HAP-1 (cell line): ENCODE results near the gene MIPEP.

Experiments
- DNase-seq, 2 experiments: peaks; one replicate each; pipeline ENCODE4 v3.0.0-alpha.2; 2016 to 2020; ENCODE audit warnings: low spot score in 2 of 2
- H3K27me3 ChIP-seq: fragments of 250-450 bp; sonication (Bioruptor Pico); 2 replicates; pipeline ENCODE4 v1.5.1; 2020; ENCODE audit warnings: low read depth, mild to moderate bottlenecking, moderate library complexity
- H3K36me3 ChIP-seq: fragments of 250-450 bp; sonication (Bioruptor Pico); replicated peaks from 2 replicates; pipeline ENCODE4 v1.5.1; 2020; ENCODE audit warnings: mild to moderate bottlenecking
- H3K4me1 ChIP-seq: fragments of 250-450 bp; sonication (Bioruptor Pico); 2 replicates; pipeline ENCODE4 v1.5.1; 2020; ENCODE audit warnings: mild to moderate bottlenecking
- H3K4me3 ChIP-seq: fragments of 250-450 bp; sonication (Bioruptor Pico); 2 replicates; pipeline ENCODE4 v1.5.1; 2020; ENCODE audit warnings: mild to moderate bottlenecking, moderate library complexity
- H3K9me3 ChIP-seq: fragments of 250-450 bp; sonication (Bioruptor Pico); 2 replicates; pipeline ENCODE4 v1.5.1; 2020; ENCODE audit warnings: mild to moderate bottlenecking, moderate library complexity
- in situ Hi-C: fragments of 300-500 bp; cut with MboI; formaldehyde crosslinking; loops from 3 replicates; pipeline ENCODE4 v1.14.3; 2020; ENCODE audit warnings: low sequenced_read_pairs, inconsistent platforms, mixed read lengths

Gene MIPEP

DNA sequence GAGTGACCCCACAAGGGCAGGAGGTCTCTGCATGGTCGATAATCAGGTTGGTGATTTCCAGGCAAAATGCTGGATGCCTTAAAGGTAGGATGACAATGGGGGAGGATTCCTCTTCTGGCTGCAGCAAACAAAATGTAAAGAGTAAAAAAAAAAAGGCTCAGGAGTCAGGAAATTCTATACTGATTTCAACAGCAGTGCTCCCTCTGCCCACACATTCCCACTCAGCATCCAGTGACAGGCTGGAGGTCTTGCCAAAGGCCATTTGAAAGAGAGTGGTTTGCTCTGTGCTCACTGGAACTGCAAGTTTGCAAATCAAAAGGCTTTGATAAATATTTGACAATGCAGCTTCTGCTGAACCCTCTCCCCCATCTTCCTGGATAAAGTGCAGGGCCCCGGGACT is 183.6 kb downstream of the MIPEP start:
- H3K4me3 ChIP-seq, result no peak overlapping the region
- H3K36me3 ChIP-seq, result no peaks in the 10 kb centered on the region
- in situ Hi-C loops, result no loop called here
- H3K4me1 ChIP-seq, result peaks cover 7% of the 10 kb centered on the region
- no peaks in the 10 kb centered on the region for H3K9me3 ChIP-seq
- no peak for DNase-seq
- no peaks in the 10 kb centered on the region for H3K27me3 ChIP-seq

DNA sequence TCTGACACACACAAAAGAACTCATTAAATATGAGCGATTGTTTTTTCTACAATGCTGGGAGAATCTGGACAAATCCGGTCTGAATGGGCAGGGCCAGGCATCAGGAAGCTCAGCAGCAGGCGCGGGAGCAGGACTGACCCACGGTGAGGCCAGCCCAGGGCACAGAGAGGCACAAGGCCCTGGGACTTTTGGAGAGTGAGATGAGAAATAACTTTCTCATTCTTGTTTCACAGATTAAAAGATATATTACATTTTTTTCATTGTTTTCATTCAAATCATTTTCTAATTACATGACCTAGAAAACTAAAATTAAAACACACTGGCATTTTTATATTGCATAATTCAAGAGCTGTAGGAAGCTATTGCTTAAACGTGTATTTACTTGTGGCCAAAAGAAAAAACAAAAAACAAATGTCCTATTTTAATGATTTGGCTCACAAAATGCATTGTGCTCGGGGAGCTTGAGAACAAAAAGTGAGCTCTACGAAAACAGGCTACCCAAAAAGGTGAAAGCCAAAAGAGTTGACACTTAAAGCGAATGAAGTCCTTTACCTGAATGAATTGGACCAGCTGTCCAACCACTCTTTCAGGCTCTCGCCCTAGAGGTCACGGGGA is 185.8 kb downstream of the MIPEP start:
- in situ Hi-C loops, result no loop called here
- H3K9me3 ChIP-seq, result no peaks in the 10 kb centered on the region
- peaks cover 7% of the 10 kb centered on the region for H3K4me1 ChIP-seq
- no peaks in the 10 kb centered on the region for H3K27me3 ChIP-seq
- no peaks in the 10 kb centered on the region for H3K36me3 ChIP-seq
- no peak overlapping the region for H3K4me3 ChIP-seq
- peak; percentile 7 to 58 for DNase-seq

DNA sequence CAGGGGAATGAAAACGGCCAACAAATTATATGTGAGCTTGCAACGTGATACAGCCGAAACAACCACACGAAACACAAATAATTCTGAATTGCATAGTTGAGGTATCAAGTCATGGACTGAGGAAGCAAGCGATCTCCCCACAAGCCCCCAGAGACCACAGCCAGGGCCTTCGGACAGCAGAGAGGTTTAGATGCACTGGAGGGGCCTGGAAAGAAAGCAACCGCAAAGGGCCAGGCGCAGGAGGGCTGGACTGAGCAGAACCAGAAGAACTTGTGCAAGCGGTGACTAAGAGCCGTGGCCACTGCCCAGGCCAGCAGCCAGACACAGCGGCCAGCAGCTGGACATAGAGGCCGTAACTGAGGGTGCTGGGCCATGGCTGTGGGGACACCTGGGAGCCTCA is 187.6 kb downstream of the MIPEP start:
- H3K4me3 ChIP-seq, result no peak overlapping the region
- no peaks in the 10 kb centered on the region for H3K27me3 ChIP-seq
- in situ Hi-C loops, result no loop called here
- no peak for DNase-seq
- peaks cover 7% of the 10 kb centered on the region for H3K4me1 ChIP-seq
- H3K9me3 ChIP-seq, result no peaks in the 10 kb centered on the region
- no peaks in the 10 kb centered on the region for H3K36me3 ChIP-seq

DNA sequence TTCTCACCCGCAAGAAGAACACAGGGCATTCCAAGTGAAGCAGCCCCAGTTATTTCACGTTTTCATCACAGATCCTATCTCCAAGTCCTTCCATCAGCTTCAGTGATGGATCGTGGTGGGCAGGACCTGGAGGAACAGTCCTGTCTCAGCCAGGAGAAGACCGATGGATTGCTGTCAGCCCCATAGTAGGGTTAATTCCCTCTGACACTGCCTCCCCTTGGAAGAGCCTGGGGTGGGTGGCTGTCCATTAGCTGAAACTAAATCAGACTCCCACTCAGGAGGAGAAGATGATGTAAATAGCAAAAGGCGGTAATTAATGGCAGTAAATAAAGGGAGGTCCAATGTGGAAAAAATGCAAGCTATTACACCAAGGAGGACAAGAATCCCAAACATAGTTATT is 188.0 kb downstream of the MIPEP start:
- no peak for DNase-seq
- no peaks in the 10 kb centered on the region for H3K9me3 ChIP-seq
- in situ Hi-C loops, result no loop called here
- H3K4me3 ChIP-seq, result no peak overlapping the region
- peaks cover 7% of the 10 kb centered on the region for H3K4me1 ChIP-seq
- H3K36me3 ChIP-seq, result no peaks in the 10 kb centered on the region
- no peaks in the 10 kb centered on the region for H3K27me3 ChIP-seq

DNA sequence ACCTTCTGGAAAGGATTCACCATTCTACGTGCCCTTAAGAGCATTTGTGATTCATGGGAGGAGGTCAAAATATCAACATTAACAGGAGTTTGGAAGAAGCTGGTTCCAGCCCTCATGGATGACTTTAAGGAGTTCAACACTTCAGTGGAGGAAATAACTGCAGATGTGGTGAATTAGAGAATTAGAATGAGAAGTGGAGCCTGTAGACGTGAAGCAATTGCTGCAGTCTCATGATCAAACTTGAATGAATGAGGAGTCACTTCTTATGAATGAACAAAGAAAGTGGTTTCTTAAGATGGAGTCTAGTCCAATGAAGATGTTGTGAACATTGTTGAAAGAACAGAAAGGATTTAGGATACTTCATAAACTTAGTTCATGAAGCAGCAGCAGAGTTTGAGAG is 189.9 kb downstream of the MIPEP start:
- no peak for DNase-seq

DNA sequence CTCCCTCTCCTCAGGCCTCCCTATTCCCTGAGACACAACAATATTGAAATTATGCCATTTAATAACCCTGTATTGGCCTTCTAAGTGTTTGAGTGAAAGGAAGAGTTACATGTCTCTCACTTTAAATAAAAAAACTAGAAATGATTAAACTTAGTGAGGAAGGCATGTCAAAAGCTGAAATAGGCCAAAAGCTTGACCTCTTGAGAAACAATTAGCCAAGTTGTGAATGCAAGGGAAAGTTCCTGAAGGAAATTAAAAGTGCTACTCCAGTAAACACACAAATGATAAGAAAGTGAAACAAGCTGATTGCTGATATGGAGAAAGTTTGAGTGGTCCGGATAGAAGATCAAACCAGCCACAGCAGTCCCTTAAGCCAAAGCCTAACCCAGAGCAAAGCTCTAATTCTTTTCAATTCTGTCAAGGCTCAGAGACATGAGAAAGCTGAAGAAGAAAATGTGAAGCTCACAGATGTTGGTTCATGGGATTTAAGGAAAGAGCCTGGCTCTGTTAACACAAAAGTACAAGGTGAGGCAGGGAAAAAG is 191.4 kb downstream of the MIPEP start:
- Histone ChIP-seq H3K4me1 (peaks cover 5% of the 10 kb centered on the region), H3K9me3 (no peaks in the 10 kb centered on the region), H3K36me3 (no peaks in the 10 kb centered on the region), H3K4me3 (no peak overlapping the region), H3K27me3 (no peaks in the 10 kb centered on the region)
- no peak for DNase-seq
- in situ Hi-C loops, result no loop called here

More for the DNA sequence above, 189.9 kb downstream of the MIPEP start:
- Histone ChIP-seq H3K36me3 (no peaks in the 10 kb centered on the region), H3K4me1 (peaks cover 7% of the 10 kb centered on the region), H3K27me3 (no peaks in the 10 kb centered on the region), H3K4me3 (no peak overlapping the region), H3K9me3 (no peaks in the 10 kb centered on the region)
- in situ Hi-C loops, result no loop called here

DNA sequence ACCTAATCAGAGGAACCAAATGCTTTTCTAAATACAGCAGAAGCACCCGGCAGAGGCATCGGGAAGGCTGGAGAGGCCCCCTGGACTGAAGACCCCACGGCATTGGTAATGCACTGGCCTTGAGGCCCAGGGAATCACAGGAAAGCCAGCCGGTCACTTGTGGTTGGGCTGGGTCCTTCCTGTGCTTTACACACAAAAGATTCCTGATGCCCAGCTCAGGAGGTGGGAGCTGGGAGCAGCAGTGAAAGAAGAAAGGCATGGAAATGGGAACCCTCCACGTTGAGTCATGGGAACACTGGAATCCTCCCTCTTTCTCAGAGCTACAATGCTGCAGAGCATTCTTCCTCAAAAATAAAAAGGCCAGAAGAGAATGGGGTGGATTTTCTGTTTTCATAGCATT is 192.6 kb downstream of the MIPEP start:
- Histone ChIP-seq H3K9me3 (no peaks in the 10 kb centered on the region), H3K27me3 (no peaks in the 10 kb centered on the region), H3K4me3 (no peak overlapping the region), H3K4me1 (peaks cover 4% of the 10 kb centered on the region), H3K36me3 (no peaks in the 10 kb centered on the region)
- in situ Hi-C loops, result no loop called here
- DNase-seq, result no peak

DNA sequence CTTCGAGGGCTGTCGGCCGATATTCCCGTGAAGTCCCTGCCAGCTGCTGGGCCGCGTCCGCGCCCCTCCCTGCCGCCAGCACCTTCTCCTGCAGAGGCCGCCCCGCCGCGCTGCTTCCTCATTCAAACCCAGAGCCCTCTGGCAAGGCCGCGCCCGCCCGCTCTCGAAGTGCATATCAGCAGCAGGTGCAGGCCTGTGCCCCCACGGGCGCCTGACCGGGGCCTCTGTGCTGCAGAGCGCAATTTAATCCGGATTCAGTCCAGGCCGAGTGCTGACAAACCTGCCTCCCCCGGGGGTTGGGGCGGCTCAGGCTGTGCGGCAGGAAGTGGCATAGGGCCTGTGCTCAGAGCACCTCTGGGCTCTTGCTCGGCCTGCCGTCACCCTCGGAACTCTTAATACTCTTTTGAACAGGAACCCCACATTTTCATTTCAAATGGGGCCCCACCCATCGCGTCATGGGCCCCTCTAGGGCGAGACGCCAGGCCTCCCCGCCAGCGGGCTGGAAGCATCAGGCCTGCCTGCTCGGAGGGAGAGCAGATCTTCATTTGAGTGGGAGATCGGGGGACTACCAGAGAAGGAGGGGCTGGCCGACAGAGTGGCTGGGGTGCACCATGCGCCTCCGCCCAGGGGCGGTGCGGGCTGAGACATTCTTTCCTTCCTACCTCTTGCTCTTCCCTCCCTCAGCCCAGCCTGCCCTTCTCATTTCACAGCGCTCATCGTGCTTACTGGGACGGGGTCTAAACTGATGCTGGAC is 193.3 kb downstream of the MIPEP start:
- Histone ChIP-seq H3K27me3 (no peaks in the 10 kb centered on the region), H3K4me1 (peaks cover 4% of the 10 kb centered on the region), H3K9me3 (no peaks in the 10 kb centered on the region), H3K4me3 (no peak overlapping the region), H3K36me3 (no peaks in the 10 kb centered on the region)
- DNase-seq, result no peak
- in situ Hi-C loops, result no loop called here

DNA sequence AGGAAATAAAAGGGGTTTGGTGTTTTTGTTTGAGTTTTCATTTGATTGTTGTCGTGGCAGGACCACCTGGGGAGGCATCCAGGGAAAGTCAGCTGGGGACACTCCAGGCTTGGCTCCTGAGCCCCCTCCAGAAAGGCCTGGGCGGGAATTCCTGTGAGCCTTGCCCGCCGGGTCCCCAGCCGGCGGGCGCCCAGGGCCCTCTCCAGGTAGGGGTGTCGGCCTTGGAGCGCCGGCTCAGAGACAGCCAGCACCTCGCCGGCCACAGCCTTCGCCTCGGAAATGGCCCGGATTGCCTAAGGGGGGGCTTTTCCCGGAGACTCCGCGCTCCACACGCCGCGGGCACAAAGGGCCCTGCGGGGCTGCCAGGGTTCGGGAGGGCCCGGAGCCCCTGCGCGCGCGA is 194.0 kb downstream of the MIPEP start:
- H3K27me3 ChIP-seq, result no peaks in the 10 kb centered on the region
- DNase-seq, result no peak
- H3K36me3 ChIP-seq, result no peaks in the 10 kb centered on the region
- no peak overlapping the region for H3K4me3 ChIP-seq
- in situ Hi-C loops, result no loop called here
- H3K4me1 ChIP-seq, result peaks cover 4% of the 10 kb centered on the region
- H3K9me3 ChIP-seq, result no peaks in the 10 kb centered on the region

DNA sequence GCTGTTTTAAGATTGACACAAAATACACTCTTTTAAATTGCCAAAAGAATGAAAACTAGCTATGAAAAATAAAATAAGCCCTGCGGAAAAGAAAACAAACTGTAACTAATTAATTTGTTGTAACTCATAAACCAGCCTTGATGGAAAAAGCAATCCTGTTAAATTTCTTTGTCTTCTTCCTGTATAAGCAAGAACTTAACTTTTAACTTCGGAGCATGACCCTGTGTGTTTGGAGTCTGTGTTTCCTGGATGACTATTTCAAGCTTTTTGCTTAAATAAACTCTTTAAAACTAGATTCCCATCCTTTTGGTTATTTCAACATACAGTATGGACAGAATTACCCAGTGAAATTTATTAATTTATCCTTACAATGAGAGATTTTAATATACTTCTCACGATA is 196.4 kb downstream of the MIPEP start:
- H3K9me3 ChIP-seq, result no peaks in the 10 kb centered on the region
- no peak overlapping the region for H3K4me3 ChIP-seq
- H3K27me3 ChIP-seq, result no peaks in the 10 kb centered on the region
- no peaks in the 10 kb centered on the region for H3K36me3 ChIP-seq
- DNase-seq, result no peak
- in situ Hi-C loops, result no loop called here
- H3K4me1 ChIP-seq, result peaks cover 4% of the 10 kb centered on the region

DNA sequence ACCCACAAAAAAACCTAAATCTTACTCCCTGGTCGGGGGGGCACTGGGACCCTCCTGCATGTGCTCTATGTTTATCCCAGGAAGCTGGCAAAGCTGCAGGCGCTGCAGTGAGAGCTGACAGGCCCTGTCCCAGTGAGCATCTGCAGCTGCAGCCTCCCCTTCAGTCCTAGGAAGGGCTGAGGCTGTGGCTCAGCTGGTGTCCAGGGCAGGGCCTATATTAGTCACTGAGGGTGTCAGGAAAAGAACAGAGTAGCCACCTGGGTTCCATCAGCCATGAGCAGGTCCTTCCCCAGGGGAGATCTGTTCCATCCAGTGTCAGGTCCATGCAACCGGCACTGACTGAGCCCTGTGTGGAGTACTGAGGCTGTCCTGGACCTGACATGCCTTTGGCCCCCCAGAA is 198.5 kb downstream of the MIPEP start:
- DNase-seq, result no peak
- Histone ChIP-seq H3K36me3 (no peaks in the 10 kb centered on the region), H3K4me3 (no peak overlapping the region), H3K9me3 (no peaks in the 10 kb centered on the region), H3K27me3 (no peaks in the 10 kb centered on the region), H3K4me1 (peaks cover 4% of the 10 kb centered on the region)
- in situ Hi-C loops, result no loop called here

DNA sequence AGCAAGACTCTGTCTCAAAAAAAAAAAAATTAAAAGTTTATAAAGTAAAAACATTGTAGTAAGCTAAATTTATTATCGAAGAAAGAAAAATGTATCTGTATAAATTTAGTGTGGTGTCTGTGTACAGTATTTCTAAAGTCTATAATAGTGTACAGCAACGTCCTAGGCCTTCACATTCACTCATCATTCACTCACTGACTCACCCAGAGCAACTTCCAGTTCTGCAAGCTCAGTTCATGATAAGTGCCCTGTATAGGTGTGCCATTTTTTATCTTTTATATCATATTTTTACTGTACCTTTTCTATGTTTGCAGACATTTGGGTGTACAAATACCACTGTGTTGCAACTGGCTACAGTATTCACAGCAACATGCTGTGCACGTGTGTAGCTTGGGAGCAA is 200.9 kb downstream of the MIPEP start:
- Histone ChIP-seq H3K4me3 (no peak overlapping the region), H3K4me1 (peaks cover 3% of the 10 kb centered on the region), H3K27me3 (peaks cover 2% of the 10 kb centered on the region; the same call in 1 of the 2 replicates), H3K9me3 (no peaks in the 10 kb centered on the region), H3K36me3 (no peaks in the 10 kb centered on the region)
- DNase-seq, result no peak
- in situ Hi-C loops, result no loop called here

DNA sequence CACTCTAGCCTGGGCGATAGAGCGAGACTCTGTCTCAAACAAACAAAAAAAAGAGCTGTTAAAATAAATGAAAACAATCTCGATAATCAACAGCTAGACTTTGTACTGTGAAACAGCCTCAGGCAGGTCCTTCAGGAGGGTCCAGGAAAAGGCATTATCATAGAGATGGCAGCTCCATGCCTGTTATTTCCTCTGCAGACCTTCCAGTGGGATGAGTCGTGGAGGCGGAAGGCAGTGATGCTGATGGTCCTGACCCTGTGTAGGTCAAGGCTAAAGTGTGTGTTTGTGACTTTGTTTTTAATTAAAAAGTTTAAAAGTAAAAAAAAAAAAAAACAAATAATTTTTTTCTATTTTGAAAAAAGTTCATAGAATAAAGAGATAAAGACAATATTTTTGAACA is 201.6 kb downstream of the MIPEP start:
- Histone ChIP-seq H3K36me3 (no peaks in the 10 kb centered on the region), H3K4me1 (no peaks in the 10 kb centered on the region), H3K9me3 (no peaks in the 10 kb centered on the region), H3K4me3 (no peak overlapping the region), H3K27me3 (peaks cover 2% of the 10 kb centered on the region; the same call in 1 of the 2 replicates)
- DNase-seq, result no peak
- in situ Hi-C loops, result no loop called here

DNA sequence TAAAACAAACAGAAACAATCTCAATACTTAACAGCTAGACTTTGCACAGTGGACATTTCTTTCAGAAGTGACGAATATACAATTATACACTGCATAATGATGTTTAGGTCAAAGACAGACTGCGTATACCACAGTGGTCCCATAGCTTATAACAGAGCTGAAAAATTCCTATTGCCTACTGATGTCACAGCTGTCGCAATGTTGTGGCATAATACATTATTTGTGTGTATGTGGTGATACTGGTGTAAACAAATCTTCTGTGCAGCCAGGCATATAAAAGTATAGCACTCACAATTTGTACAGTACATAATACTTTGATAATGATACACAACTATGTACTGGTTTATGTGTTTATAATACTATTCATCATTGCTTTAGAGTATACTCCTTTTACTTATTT is 202.3 kb downstream of the MIPEP start:
- Histone ChIP-seq H3K27me3 (peaks cover 2% of the 10 kb centered on the region; the same call in 1 of the 2 replicates), H3K36me3 (no peaks in the 10 kb centered on the region), H3K4me3 (no peak overlapping the region), H3K9me3 (no peaks in the 10 kb centered on the region), H3K4me1 (no peaks in the 10 kb centered on the region)
- no peak for DNase-seq
- in situ Hi-C loops, result no loop called here
